RCC 7860 (cell line): ENCODE data around the gene NRF1.

Experiments
- DNase-seq: peaks from one replicate; pipeline ENCODE4 v3.0.0-alpha.2; 2015; ENCODE audit warnings: low spot score
- FAIRE-seq: peaks from 2 replicates; lab custom pipeline; 2012; peaks lifted over from hg19 to GRCh38; lab: Jason Lieb, UNC

NRF1 gene

DNA sequence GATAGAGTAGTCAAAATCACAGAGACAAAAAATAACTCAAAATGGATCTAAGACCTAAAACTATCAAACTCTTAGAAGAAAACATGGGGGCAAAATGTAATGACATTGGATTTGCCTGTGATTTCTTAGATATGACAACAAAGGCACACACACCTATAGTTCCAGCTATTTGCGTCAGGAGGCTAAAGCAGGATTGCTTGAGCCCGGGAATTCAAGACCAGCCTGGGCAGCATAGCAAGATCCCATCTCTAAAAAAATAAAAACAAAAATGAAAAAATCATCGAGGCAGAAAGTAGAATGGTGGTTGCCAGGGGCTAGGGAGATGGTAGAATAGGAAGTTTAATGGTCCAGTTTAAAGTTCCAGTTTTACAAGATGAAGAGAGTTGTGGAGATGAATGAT lies 113.3 kb downstream of the NRF1 start:
- DNase-seq (no peak), FAIRE-seq (no peak)

DNA sequence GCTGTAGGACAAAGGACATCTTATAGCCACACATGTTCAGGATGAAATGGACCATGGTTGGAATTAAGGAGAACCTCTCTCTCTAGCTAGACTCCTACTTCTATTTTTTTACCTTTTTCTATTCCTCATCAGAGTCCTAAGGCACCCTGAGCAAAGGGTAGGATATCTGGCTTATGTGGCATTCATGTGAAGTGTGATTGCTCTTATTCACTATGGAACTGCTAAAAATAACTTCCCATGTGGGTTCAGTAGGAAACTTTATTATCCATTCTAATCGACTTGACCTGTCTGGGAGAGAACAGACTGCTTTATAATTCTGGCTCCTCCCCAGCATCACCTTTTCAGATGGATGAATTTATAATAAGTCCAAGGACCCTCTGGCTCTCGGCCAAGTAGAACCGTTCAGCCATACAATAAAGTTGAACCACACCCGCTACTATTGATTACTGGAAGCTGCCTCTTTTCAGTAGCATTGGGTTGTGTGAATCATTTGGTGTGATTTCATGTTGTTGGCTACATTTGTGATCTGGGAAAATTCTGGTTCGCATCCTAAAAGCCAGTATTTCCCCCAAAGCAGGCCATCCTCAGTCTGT lies 117.5 kb downstream of the NRF1 start:
- DNase-seq (no peak), FAIRE-seq (no peak)

DNA sequence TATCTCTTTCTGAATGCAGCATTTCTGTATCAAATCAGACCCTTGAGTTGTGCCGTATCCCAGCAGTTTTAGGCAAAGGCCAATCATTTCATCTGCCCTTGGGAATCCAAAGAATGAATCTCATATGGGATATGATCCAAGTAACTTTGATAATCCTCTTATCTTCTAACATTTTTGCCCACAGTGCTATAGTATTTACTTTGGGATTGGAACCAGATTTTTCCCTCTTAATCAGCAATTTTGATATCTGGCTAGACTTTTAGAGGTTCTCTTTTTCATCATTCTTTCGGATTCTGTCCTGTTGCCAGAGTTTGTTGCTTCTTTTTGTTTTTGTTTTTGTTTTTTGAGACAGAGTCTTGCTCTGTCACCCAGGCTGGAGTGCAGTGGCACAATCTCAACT lies 118.0 kb downstream of the NRF1 start:
- FAIRE-seq (no peak), DNase-seq (no peak)

DNA sequence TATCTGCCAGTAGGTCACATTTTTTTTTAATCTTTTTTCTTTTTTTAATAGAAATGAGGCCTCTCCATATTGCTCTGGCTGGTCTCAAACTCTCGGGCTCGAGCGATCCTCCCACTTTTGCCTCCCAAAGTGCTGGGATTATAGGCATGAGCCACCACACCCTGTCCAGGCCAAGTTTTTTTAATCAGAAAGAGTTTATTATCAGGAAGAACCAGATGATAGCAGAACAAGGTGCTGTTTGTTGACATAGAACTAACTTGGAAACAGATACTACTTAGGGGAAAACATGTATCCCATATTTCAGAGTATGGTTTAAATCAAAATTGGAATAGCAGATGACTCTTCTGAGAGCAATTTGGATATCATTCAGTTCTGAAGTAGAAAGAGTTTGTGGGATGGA lies 118.6 kb downstream of the NRF1 start:
- DNase-seq (no peak), FAIRE-seq (no peak)

DNA sequence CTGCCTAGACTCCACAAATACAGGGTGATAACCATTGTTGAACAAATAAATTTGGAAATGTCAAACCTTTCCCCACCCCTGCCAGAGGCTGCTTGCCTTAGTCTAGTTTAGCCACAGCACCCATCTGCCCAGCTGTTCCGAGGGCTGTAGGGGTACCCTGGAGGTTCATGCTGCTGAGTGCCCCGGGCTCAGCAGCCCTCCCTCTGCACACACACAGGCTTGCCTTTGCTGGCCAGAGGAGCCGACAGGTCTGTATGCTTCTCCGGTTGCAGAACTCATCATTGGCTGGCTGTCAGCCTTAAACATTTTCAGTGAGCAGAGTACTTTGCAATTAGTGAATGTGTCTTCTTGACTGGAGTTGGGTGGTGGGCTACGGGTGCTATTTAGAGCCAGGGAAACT lies 122.9 kb downstream of the NRF1 start:
- FAIRE-seq, result no peak

DNA sequence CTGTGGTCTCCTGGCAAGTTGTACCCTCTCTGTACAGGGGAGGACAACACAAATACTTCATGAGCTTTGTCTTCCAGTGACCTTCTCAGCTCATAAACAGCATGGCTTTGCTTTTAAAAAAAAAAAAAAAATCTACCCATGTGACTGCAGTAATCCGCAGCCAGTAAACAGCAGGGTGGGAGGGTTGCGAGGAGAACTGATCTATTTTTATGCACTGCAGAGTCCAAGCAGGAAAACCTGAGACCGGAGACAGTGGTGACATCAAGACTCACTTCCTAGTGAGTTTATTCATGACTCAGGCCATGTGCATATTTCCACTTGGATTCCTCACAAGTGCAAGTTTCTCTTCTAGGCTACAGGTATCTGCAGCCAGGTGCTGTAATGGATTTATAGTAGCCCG lies 127.9 kb downstream of the NRF1 start:
- no peak for DNase-seq
- no peak for FAIRE-seq

More for the DNA sequence above, 122.9 kb downstream of the NRF1 start:
- no peak for DNase-seq

DNA sequence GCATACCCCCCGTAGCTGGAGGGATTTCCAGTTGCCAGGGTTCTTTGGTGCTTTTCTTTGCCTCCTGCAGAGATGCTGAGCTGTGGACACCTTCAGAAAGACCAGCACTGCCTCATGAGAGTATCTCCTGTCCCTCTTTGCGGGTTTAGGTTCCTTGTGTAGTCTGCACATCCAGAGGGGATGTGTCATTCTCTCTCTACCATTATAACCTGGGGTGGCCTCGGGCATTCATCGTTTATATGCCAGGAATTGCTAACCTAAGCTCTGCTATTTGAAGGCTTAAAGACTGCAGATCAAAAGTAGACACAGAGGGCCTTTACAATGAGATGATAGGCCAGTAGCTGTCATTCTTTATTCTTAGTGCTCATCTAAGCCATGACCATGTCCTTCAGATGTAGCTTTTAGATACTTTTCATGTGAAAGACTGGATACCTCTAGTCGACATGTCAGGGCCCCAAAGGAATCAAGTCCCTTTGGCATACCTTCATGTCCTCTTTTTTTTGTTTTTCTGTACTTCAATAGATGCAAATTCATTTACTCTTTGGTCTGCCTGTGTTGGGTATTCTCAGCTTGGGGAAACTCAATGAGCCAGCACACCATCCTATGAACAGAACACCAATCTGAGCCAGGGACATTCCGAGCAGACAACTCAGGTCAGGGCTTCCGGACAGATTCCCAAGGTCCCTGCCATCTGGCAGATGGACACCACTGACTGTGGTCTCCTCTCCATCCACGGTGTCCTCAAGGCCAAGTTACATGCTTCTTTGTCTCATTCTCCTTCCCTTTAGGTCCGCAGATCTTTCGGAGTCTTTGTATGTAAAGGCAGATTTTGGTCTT lies 129.3 kb downstream of the NRF1 start:
- FAIRE-seq (no peak), DNase-seq (no peak)

DNA sequence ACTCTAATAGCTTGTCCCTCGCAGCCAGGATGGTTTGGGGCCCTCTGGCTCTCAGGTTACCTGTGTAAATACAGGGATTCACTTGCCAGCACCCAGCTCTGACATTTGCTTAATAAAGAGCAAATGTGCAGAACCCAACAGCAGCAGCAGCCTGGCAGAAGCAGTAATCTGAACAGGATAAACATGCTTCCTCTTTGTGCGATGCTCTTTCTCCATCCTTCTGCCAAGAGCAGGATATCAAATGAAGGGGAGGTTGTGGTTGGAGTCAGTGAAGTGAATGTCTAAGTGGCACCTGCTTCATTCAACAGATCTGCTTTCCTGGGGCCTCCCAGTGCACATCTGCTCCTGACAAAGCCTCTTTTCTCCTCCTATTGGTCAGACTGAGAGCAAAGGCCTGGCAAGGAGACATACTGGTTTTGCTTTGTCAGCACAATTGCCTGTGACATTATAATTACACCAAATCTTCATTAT lies 130.3 kb downstream of the NRF1 start:
- DNase-seq (no peak), FAIRE-seq (no peak)

DNA sequence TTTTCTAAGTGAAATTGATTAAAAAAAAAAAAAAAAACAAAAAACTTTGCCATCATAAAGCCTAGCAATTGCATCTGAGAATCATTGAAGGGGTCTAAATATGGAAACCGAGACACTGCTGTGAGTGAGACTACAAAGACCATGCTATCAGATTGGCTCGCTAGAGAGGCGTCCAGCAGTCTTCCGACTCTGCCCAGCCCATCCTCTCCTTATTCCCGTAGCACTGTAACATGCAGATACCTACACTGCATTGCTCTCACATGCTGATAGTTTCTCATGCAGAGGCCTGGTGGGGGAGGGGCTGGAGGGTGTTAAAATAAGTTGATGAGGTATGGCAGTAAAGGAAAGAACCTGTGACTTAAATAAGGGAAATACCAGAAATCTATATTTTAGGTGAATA lies 130.7 kb downstream of the NRF1 start:
- FAIRE-seq (no peak), DNase-seq (no peak)

DNA sequence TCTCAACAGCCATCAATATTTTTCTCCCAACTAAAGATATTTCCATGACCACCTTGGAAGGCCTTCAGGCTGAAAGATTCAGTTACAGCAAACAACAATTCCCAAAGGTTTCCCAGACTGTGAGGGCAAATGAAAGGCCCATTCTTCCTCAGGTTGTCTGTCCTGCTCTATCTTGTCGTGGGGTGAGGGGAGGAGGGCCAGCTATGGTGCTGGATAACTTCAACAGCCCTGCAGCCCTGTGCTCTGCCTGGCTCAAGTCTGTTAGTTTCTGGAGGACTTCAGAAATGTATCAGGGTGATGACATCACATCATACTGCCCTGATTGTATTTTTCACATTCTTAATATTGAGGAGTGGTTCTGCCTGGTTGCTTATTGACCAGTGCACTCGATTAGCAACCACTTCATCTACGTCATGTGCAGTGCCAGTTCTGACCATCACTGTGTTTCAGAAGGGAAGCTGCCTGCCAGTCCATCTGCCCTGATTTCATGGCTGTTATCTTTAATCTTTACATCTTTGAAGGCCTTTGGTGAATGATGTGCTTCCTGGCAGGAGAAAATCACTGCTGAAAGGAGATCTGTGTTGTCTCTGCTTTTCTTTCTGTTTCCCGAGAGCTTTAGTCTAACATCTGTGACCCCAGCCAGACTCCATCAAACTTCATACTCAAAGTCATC lies 135.5 kb downstream of the NRF1 start:
- no peak for FAIRE-seq
- no peak for DNase-seq

DNA sequence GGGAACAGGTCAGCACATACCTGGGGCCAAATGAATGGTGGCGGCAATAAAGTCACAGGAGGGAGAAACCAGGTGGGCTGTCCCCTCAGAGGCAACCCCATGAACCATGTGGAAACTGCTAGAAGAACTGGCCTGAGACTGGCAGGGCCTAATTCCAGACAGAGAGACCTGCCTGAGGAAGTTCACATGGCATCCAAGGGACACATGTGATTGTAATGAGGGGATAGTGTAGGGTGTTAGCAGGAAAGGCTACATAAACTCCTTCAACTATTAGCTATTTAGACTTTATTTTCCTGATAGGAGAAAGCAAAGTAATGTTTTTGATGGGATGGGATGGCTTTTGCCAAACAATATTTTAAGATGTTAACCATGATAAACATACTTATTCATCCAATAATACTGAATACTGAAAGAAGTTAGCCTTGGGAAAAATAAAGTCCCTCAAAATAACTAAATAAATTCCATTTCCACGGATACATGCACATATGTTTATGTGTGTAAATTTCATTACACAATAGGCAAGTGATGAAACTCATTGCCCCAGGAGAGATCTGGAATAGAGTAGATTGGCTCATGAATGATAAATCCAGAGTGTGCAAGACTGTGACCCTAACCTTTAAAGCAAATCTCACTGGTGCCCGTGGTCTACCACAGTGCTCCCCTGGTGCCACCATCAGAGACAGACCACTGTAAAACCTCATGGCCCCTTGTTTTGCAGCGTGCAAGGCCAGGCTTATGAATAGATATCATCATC lies 137.0 kb downstream of the NRF1 start:
- no peak for DNase-seq
- FAIRE-seq, result no peak

DNA sequence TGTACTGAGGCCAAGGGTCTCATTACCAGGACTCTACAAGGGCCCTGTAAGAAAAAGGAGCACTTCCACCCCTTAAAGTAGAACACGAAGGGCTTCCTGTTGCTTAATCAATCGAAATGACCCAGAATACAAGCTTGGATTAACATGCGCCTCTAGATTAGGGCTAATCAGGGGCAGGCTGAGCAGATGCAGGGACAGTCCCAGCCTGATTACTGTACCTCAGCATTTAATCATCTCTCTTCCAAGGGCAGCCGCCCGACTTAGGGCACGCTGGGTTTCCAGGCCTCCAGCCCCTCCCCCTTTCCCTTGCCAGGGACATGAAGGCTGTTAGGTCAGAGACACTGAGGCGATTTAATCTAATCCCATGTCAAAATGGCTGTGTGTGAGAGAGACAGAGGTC lies 138.6 kb downstream of the NRF1 start:
- FAIRE-seq, result no peak
- DNase-seq, result no peak

DNA sequence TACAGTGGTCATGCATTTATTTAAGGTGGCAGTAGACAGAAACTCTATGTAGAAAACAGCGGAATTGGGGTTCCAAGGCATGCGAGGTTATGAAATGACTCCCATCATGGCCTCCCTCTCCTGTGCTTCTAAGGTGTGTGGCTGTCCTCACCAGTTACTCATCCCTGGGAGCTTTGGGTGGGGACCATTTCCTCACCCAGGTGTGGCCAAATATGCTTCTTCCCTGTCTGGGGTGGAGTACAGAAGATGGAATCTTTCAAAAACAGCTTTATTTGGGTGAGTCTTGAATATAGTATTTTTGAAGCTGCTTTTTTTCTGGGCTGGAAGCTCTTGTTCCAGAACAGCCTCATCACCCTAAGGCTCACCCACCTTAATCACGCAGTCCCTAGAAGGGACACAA lies 139.0 kb downstream of the NRF1 start:
- FAIRE-seq (no peak), DNase-seq (no peak)

DNA sequence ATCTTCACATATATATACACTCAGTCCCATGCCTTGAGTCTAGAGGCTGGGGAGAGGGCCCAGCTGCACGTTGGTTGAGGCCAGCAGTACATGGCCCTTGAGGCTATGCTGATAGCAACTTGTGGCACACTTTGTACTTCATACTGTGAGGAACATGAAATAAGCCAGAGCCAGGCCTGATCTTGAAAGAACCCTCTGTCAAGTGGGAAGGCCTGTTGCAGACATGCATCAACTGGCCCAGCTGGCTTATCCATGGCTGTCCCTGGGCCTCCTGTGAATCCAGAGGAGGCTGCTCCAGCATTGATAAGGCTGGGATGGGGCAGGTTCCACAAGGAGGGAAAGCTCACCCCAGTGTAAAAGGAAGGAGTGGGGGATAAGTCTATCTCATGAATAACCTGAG lies 140.4 kb downstream of the NRF1 start:
- no peak for DNase-seq
- no peak for FAIRE-seq

DNA sequence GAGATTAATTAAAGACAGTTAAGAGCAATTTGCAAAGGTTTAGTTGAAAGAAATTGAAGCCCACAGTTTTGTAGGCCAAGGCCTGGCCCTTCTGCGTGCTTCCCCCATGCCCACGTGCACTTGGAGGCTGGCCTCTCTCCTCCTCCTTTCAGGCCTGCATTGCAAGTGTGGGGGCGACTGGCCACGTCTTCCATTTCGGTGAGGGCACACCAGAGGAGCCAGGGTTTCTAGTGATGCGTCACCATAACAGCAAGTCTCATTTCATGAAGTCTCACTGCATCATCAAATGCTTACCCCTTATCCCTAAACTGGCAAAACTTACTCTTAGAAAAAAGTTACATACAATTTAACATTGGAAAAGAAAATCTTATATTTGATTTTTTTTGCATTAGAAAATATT lies 141.2 kb downstream of the NRF1 start:
- FAIRE-seq (no peak), DNase-seq (no peak)

DNA sequence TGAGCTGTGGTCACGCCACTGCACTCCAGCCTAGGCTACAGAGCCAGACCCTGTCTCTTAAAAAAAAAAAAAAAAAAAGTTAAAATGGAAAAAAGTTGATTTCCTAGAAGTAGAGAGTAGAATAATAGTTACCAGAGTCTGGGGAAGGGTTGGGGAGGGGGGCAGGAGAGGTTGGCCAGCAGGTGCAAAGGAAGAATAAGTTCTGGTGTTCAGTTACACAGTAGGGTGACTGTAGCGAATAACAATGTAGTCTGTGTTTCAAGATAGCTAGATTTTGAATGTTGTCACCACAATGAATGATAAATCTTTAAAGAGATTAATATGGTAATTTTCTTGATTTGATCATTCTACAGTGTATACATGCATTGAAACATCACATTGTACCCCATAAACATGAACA lies 142.9 kb downstream of the NRF1 start:
- DNase-seq (no peak), FAIRE-seq (no peak)

DNA sequence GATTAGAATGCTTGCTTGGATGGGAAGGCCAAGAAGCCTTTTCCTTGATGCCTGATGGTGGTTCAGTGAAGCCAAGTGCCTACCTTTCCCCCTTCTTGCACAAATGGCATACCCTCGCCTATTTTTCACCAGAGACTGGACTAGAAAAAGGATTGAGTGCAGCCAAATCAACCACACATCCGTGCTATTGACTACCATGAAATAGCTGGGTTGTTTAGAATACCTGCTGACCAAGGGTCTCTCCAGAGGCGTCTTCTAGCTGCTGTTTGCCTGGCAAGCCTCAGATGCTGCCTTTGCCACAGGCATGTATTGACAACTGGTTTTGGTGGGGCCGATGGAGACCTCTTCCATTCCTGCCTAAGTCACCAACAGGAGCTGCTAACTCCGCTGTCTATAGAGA lies 146.5 kb downstream of the NRF1 start:
- FAIRE-seq, result no peak
- DNase-seq, result no peak

DNA sequence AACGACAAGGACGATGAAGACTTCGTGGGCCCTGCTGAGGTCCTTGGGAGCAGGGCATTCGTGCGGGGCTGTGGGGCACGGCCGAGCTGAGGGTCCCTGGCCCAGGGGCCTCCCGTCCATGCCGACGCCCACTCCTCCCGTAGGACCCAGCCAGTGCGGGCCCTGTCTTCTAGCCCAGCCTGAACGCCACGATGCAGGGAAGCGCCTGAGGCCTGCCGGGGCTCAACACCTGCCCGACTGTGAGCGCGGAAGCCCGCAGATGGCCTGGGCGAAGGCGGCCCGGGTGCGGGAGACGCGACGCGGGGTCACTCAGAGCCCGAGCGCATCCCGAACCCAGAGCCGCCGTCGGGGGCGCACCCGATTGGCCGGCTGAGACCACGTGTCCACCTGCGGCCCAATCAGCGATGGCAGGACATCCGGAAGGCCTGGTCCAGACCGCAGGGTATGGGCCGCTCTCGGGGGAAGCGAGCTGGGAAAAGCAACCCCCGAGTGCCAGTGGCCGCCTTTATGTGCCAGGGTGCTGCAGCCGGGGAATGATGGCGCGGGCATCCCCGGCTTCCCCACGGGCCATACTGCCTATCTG lies 151.0 kb downstream of the NRF1 start:
- DNase-seq, result no peak
- FAIRE-seq, result no peak

DNA sequence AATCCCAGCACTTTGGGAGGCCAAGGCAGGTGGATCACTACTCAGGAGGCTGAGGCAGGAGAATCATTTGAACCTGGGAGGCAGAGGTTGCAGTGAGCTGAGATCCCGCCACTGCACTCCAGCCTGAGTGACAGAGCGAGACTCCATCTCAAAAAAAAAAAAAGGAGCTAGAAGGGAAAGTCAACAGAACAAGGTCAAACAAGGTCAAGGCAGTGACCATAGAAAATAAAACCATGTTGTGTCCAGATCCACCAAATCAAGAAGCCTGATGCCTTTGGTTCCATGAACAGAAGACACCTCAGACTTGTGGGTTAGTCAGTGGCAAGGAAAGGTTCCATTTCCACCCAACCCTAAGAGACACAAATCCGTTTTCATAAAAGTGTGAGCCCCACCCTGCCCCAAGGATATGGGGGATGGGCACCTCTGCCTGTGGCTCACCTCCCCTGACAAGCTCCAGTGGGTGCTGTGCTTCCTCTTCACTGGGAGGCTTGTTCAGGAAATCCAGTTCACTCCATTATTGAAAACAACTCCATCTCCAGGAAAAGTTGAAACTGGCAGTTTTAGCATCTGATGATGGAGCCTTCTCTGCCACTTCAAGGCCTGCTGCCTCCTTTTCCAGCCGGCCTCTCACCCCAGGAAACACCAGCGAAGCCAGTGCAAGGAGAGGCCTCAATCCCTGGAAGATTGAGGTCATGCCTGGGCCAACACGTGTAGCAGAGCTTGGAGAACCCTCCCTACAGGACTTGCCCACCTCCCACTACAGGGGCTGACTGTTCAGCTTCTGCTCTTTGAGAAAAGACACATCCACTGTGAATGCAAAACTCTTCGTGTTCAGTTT lies 152.9 kb downstream of the NRF1 start:
- no peak for FAIRE-seq

DNA sequence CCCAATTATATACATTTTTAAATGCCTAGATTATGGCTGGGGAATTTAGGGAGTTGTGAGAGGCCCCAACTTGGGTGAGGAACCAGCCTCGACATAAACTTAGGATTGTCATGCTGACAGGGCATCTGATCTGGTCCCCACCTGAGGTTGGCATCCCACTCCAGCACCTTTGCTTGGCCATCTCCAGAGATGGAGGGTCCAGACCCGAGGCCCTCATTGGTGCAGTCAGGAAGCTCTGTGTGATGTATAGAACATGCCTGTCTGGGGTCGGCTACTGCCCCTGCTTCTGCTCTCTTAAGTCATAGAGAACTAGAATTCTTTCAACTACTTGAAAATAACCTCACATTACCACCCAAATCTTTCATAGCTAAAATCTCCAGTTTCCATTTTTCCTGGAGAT lies 153.8 kb downstream of the NRF1 start:
- FAIRE-seq, result no peak
- no peak for DNase-seq

More for the DNA sequence above, 152.9 kb downstream of the NRF1 start:
- DNase-seq, result no peak
